Gastroesophageal sphincter (tissue), 4 donors: ENCODE results near the gene TBP. TPM values are rescaled to one million over a fixed set of nuclear protein-coding genes. Genes with fewer than 3 reads are reported as not detected.
"Not testable (repeated sequence)": the region's sequence is repeated elsewhere in the genome, so short reads cannot be mapped to it uniquely, and the experiment has no call there.

Experiments used
- ATAC-seq: fragments of 150-250 bp; one replicate; pipeline ENCODE4 v1.9.1; 2016; ENCODE audit warnings: mild to moderate bottlenecking, moderate library complexity
- H3K27ac ChIP-seq, 4 donors: fragments of 200-600 bp; sonication (generic) in 3 of 4; 1 replicate in 3 of 4; 2 replicates in 1 of 4; pipeline ENCODE4 v1.5.1; 2016 to 2019
- H3K27me3 ChIP-seq: fragments of 200-600 bp; sonication (generic); one replicate; pipeline ENCODE4 v1.5.1; 2019
- H3K36me3 ChIP-seq, 2 donors: fragments of 200-600 bp; sonication (generic); one replicate each; pipeline ENCODE4 v1.5.1; 2019; ENCODE audit warnings: control low read depth in 1 of 2
- H3K4me1 ChIP-seq, 3 donors: fragments of 200-600 bp; sonication (generic); 1 replicate in 2 of 3; 2 replicates in 1 of 3; pipeline ENCODE4 v1.5.1; 2016 to 2019; ENCODE audit warnings: control low read depth in 2 of 3
- H3K4me3 ChIP-seq, 2 donors: fragments of 200-600 bp; sonication (generic); one replicate each; pipeline ENCODE4 v1.5.1; 2019; ENCODE audit warnings: mild to moderate bottlenecking in 1 of 2, moderate library complexity in 1 of 2
- H3K9me3 ChIP-seq, 3 donors: fragments of 200-600 bp; sonication (generic); one replicate each; pipeline ENCODE4 v1.5.1; 2017 to 2019; ENCODE audit warnings: control low read depth in 2 of 3
- EP300 ChIP-seq: sonication (generic); formaldehyde crosslinking; IDR thresholded peaks from one replicate; pipeline ENCODE4 v1.6.1; 2017; ENCODE audit warnings: antibody characterized with exemption, mild to moderate bottlenecking
- POLR2A ChIP-seq, 2 donors: fragments of 450-650 bp; IDR thresholded peaks; one replicate each; pipeline ENCODE4 v1.6.1; 2017; ENCODE audit warnings: antibody characterized with exemption in 2 of 2, mild to moderate bottlenecking in 2 of 2, moderate library complexity in 1 of 2
- POLR2AphosphoS5 ChIP-seq: sonication (generic); formaldehyde crosslinking; IDR thresholded peaks from one replicate; pipeline ENCODE4 v1.6.1; 2017; ENCODE audit warnings: antibody characterized with exemption
- WGBS, 2 donors: methylation state at CpG; one replicate each; pipeline ENCODE4 v1.1.5; 2018; ENCODE audit warnings: low coverage in 1 of 2; 5-methylcytosine and 5-hydroxymethylcytosine counted together
- total RNA-seq, 4 donors: library from RNA; depleted of rRNA; stranded (reverse); fragments of >200 nt; gene quantifications; one replicate each; pipeline ENCODE4 v1.1.0, GENCODE V29; 2016
- TF ChIP-seq, protein P1 (sequence below), 4 experiments: fragments of 200-600 bp in 2 of 4; fragments of 450-650 bp in 2 of 4; sonication (generic) in 1 of 4; IDR thresholded peaks; one replicate each; pipeline ENCODE4 v1.5.1; 2017 to 2019; ENCODE audit warnings: antibody characterized with exemption in 4 of 4, mild to moderate bottlenecking in 2 of 4, moderate library complexity in 2 of 4

Gene TBP
- 10 to 100 TPM; 12.1 to 21.8 (median 14.8) TPM for total RNA-seq

DNA sequence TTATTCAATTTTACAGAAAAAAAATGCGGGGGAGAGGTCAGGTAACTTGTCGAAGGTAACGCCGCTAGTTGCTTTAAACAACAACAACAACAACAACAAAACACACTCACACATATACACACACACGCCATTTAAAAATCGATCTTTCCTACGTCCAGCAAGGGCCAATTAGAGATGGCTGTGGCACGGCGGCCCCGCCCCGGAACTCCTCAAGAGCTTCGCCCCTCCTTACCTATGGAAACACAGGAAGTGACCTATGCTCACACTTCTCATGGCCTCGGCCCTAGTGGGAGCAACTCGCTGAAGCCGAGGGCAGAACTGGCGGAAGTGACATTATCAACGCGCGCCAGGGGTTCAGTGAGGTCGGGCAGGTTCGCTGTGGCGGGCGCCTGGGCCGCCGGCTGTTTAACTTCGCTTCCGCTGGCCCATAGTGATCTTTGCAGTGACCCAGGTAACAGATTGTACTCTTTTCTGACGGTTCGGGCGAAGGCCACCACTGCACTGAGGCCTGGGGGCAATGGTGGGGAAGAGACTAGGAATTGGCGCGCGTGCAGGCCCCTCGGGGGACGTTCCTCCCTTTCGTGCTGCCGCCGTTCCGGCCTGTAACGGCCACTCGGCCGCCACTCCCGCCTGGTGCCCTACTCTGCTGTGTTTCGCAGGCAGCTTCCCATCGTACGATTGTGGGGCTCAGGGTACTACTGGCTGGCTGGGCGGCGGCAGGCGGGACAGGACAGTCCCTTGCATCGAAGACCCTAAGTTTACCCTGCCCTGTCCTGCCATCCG lies at the start of gene TBP:
TSS of gene TBP (plus strand) at position 357 of the 783 bp plus-strand sequence. CDS start 2,661 bp downstream, outside the sequence.
- 0% methylated on average over 12 to 13 of the region's 51 CpGs for WGBS, 2 donors
- H3K27me3 ChIP-seq: no peaks in the 10 kb centered on the region
- peak; percentile 97 for ATAC-seq
- H3K27ac ChIP-seq: peak within 1 kb of the TSS; percentile 91 to 95 (median 94)
- peaks cover 18 to 58% (median 31%) of the 10 kb centered on the region in 3 donors for H3K4me1 ChIP-seq
- peak within 1 kb of the TSS; percentile 50 to 81 for H3K4me3 ChIP-seq
- no peaks in the 10 kb centered on the region for H3K9me3 ChIP-seq
- TF ChIP-seq EP300 (no peak), POLR2AphosphoS5 (peak; percentile 90), POLR2A (IDR thresholded peaks at IDR 0.05) (peak; percentile 21 to 58)
- TF ChIP-seq, protein P1, sequence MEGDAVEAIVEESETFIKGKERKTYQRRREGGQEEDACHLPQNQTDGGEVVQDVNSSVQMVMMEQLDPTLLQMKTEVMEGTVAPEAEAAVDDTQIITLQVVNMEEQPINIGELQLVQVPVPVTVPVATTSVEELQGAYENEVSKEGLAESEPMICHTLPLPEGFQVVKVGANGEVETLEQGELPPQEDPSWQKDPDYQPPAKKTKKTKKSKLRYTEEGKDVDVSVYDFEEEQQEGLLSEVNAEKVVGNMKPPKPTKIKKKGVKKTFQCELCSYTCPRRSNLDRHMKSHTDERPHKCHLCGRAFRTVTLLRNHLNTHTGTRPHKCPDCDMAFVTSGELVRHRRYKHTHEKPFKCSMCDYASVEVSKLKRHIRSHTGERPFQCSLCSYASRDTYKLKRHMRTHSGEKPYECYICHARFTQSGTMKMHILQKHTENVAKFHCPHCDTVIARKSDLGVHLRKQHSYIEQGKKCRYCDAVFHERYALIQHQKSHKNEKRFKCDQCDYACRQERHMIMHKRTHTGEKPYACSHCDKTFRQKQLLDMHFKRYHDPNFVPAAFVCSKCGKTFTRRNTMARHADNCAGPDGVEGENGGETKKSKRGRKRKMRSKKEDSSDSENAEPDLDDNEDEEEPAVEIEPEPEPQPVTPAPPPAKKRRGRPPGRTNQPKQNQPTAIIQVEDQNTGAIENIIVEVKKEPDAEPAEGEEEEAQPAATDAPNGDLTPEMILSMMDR (IDR thresholded peaks at IDR 0.05): peak in 1 of 4 experiments; percentile 2
- H3K36me3 ChIP-seq: peaks cover 0 to 38% of the 10 kb centered on the region in 2 donors

DNA sequence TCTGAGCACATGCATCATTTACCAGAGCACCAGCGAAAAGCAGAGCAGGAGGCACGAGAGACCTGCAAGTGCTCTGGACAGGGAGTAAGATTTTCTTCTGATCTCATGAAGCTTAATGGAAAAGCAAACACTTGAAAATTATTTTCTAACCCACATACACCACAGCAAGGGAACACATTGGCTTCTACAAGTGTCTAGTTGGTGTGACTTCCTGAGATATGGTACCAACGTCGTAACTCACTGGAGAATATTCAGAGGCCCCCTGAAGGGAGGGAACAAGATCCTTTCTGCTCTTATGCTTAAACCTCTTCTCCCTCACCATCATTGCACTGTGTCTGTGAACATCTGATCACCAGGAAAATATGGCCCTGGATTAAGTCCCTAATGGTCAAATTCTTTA lies 49.7 kb upstream of the TBP start:
- ATAC-seq: no peak
- no peak overlapping the region for H3K4me3 ChIP-seq
- H3K27ac ChIP-seq: no peak overlapping the region
- H3K27me3 ChIP-seq: peaks cover 29% of the 10 kb centered on the region
- TF ChIP-seq POLR2A (IDR thresholded peaks at IDR 0.05) (no peak), EP300 (no peak), POLR2AphosphoS5 (no peak)
- TF ChIP-seq, protein P1 (IDR thresholded peaks at IDR 0.05): no peak
- no peaks in the 10 kb centered on the region for H3K4me1 ChIP-seq
- H3K36me3 ChIP-seq: no peaks in the 10 kb centered on the region
- WGBS, 2 donors: 56 to 65% methylated on average over 2 to 3 of the region's 4 CpGs
- peaks cover 0 to 30% (median 0%) of the 10 kb centered on the region in 3 donors for H3K9me3 ChIP-seq

DNA sequence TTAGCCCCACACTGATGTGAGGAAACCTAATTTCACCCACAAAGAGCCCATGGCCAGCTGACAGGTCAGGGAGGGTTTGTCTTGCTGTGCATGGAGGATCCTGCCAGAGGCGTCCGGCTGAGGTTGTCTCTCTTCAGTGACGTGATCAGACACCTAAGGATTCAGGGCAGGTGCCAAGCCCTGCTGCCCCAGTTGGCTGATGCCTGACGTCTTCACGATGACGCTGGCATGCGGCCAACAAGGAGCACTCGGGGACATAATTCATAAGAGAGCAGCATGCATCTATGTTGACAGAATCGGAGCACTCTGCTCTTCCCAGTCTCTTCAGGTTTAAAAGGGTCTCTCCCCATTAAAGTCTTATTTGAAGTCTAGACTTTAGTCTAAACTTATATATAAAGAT lies 48.9 kb upstream of the TBP start:
- peaks cover 21% of the 10 kb centered on the region for H3K27me3 ChIP-seq
- 10 to 40% methylated on average over 1 to 3 of the region's 9 CpGs for WGBS, 2 donors
- no peak overlapping the region for H3K27ac ChIP-seq
- TF ChIP-seq, protein P1 (IDR thresholded peaks at IDR 0.05): no peak
- TF ChIP-seq POLR2A (IDR thresholded peaks at IDR 0.05) (no peak), POLR2AphosphoS5 (no peak), EP300 (no peak)
- no peak overlapping the region for H3K4me3 ChIP-seq
- no peaks in the 10 kb centered on the region for H3K4me1 ChIP-seq
- H3K9me3 ChIP-seq: peaks cover 0 to 30% (median 0%) of the 10 kb centered on the region in 3 donors
- H3K36me3 ChIP-seq: no peaks in the 10 kb centered on the region
- no peak for ATAC-seq

DNA sequence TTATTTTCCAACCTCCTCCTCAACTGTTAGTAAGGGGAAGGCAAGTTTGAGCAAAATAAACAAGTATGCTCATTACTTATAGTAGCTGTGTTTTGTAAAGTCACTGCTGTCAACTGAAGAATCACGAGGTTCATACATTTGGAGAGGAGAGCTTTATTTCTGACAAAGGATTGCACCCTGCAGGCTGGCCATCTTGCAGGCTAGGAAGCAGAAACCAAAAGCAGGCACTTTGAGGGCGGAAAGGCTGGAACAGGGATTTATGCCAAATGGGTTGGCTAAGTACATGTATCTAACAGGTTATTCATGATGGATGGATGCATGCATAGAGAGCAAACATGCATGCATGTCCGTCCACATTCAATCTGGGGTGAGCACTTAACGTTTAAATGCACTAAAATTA lies 47.7 kb upstream of the TBP start:
- Histone ChIP-seq H3K4me3 (no peak overlapping the region), H3K27me3 (peaks cover 9% of the 10 kb centered on the region), H3K4me1 (no peaks in the 10 kb centered on the region), H3K36me3 (no peaks in the 10 kb centered on the region), H3K9me3 (peaks cover 0 to 22% (median 0%) of the 10 kb centered on the region in 3 donors), H3K27ac (no peak overlapping the region)
- 46 to 57% methylated on average over 3 to 4 of the region's 4 CpGs for WGBS, 2 donors
- TF ChIP-seq, protein P1 (IDR thresholded peaks at IDR 0.05): no peak
- TF ChIP-seq POLR2A (IDR thresholded peaks at IDR 0.05) (no peak), EP300 (no peak), POLR2AphosphoS5 (no peak)
- ATAC-seq: no peak

DNA sequence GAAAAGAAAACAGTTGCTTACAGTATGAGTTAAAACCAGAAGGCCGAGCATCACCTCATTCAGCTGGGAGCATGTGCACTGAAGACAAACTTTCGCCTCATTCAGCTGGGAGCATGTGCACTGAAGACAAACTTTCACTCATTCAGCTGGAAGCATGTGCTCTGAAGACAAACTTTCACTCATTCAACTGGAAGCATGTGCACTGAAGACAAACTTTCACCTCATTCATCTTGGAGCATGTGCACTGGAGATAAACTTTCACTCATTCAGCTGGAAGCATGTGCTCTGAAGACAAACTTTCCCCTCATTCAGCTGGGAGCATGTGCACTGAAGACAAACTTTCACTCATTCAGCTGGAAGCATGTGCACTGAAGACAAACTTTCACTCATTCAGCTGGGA lies 46.4 kb upstream of the TBP start:
- H3K4me1 ChIP-seq, H3K36me3 ChIP-seq, H3K9me3 ChIP-seq, H3K27me3 ChIP-seq, ATAC-seq, H3K27ac ChIP-seq, H3K4me3 ChIP-seq: not testable (repeated sequence)
- 46 to 72% methylated on average over 2 of the region's 2 CpGs for WGBS, 2 donors

DNA sequence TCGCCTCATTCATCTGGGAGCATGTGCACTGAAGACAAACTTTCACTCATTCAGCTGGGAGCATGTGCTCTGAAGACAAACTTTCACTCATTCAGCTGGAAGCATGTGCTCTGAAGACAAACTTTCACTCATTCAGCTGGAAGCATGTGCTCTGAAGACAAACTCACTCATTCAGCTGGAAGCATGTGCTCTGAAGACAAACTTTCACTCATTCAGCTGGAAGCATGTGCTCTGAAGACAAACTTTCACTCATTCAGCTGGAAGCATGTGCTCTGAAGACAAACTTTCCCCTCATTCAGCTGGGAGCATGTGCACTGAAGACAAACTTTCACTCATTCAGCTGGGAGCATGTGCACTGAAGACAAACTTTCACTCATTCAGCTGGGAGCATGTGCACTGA lies 45.9 kb upstream of the TBP start:
- WGBS, 2 donors: no CpG with 5 or more reads among the region's 1 CpG
- H3K4me3 ChIP-seq, H3K9me3 ChIP-seq, H3K27ac ChIP-seq, H3K36me3 ChIP-seq, H3K4me1 ChIP-seq, ATAC-seq, H3K27me3 ChIP-seq: not testable (repeated sequence)

DNA sequence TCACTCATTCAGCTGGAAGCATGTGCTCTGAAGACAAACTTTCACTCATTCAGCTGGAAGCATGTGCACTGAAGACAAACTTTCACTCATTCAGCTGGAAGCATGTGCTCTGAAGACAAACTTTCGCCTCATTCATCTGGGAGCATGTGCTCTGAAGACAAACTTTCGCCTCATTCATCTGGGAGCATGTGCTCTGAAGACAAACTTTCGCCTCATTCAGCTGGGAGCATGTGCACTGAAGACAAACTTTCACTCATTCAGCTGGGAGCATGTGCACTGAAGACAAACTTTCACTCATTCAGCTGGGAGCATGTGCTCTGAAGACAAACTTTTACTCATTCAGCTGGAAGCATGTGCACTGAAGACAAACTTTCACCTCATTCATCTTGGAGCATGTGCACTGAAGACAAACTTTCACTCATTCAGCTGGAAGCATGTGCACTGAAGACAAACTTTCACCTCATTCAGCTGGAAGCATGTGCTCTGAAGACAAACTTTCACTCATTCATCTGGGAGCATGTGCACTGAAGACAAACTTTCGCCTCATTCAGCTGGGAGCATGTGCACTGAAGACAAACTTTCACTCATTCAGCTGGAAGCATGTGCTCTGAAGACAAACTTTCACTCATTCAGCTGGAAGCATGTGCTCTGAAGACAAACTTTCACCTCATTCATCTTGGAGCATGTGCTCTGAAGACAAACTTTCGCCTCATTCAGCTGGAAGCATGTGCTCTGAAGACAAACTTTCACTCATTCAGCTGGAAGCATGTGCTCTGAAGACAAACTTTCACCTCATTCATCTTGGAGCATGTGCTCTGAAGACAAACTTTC lies 45.1 kb upstream of the TBP start:
- not testable (repeated sequence) for H3K27ac ChIP-seq, H3K4me1 ChIP-seq, H3K9me3 ChIP-seq, H3K27me3 ChIP-seq, H3K4me3 ChIP-seq, H3K36me3 ChIP-seq, ATAC-seq
- 25 to 57% methylated on average over 5 of the region's 5 CpGs for WGBS, 2 donors
